Fibroblast of mammary gland (primary cell): ENCODE results near the gene MISP.
"Not testable (repeated sequence)": the region's sequence is repeated elsewhere in the genome, so short reads cannot be mapped to it uniquely, and the experiment has no call there.

Source experiments
- DNase-seq: peaks from one replicate; pipeline ENCODE4 v3.0.0-alpha.2; 2010; ENCODE audit warnings: low read depth
- H3K4me3 ChIP-seq: 2 replicates; pipeline ENCODE4 v1.5.1; 2011; ENCODE audit warnings: low read depth, mild to moderate bottlenecking, low read length, moderate library complexity; ENCODE audit not compliant: control insufficient read depth
- CTCF ChIP-seq: conservative IDR thresholded peaks from 2 replicates; pipeline ENCODE4 v1.5.1; 2011; ENCODE audit warnings: low read depth, low read length, inconsistent platforms; ENCODE audit not compliant: control insufficient read depth, insufficient read depth

Gene MISP

GRCh38 chr19:725461-726089 is 25.3 kb upstream of the MISP start:
- TF ChIP-seq CTCF = no peak
- no peak for DNase-seq
- no peak overlapping the region for H3K4me3 ChIP-seq

GRCh38 chr19:726993-727956 is 23.6 kb upstream of the MISP start:
- H3K4me3 ChIP-seq = no peak overlapping the region
- DNase-seq = no peak
- TF ChIP-seq CTCF = no peak

DNA sequence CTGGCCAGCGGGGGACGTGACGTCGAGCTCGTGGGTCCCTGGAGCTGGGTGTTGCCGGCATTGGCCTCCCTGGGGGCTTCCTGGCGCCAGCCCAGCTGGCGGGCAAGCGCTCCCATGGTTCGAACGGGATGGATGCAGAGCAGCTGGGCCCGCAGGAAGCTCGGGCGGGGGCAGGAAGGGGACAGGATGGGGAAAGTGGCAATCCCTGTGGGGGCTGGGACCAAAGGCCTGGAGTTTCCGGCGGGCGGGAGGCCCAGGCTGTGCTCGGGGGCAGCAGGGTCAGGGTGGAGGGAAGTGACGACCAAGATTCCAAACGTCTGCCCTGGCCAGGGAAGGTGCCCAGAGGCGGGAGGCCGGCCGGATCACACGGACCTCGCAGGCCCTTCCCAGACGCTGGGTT is 22.9 kb upstream of the MISP start:
- no peak overlapping the region for H3K4me3 ChIP-seq
- no peak for TF ChIP-seq CTCF
- DNase-seq = no peak

DNA sequence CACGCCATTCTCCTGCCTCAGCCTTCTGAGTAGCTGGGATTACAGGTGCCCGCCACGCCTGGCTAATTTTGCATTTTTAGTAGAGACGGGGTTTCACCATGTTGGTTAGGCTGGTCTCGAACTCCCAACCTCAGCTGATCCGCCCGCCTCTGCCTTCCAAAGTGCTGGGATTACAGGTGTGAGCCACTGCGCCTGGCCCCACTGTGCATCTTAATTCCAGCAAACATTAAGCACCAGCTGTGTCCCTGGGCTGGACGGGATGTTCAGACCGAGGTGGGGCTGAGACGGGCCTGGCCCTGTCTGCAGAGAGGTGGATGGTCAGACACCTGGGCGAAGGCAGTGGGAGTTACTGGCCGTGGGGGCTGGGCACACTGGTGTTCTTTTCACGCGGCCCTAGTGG is 21.3 kb upstream of the MISP start:
- not testable (repeated sequence) for DNase-seq, H3K4me3 ChIP-seq

- DNase-seq = no peak
- H3K4me3 ChIP-seq = no peak overlapping the region
- no peak for TF ChIP-seq CTCF
Measured at GRCh38 chr19:729965-730668, 20.8 kb upstream of the MISP start.

DNA sequence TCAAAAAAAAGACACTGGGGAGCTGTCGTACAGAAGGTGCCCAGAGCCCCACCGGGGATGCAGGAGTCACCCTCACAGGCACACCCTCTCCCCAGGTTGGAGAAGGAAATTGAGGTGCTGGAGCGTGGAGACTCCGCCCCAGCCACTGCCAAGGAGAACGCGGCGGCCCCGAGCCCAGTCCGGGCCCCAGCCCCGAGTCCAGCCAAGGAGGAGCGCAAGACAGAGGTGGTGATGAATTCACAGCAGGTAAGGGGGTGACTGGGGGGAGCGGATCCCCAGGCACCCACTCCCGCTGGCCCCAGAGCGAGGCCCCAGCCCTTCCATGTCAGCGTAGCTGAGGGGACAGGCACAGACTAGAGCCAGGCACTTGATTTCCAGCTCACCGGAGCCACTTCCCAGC is 19.9 kb upstream of the MISP start:
- no peak overlapping the region for H3K4me3 ChIP-seq
- no peak for DNase-seq
- TF ChIP-seq CTCF = no peak
